Smooth muscle cell (in vitro differentiated cells): Measurements from ENCODE around the gene OR51E2. TPM values are rescaled to one million over a fixed set of nuclear protein-coding genes. Genes with fewer than 3 reads are reported as not detected.
"Not testable (repeated sequence)": the region's sequence is repeated elsewhere in the genome, so short reads cannot be mapped to it uniquely, and the experiment has no call there.

ENCODE experiments used
- DNase-seq: peaks from one replicate; lab custom pipeline; 2025; ENCODE audit not compliant: unreplicated experiment; lab: John Stamatoyannopoulos, UW
- H2AFZ ChIP-seq: fragments of 200-600 bp; sonication (generic); 2 replicates; pipeline ENCODE4 v1.6.0; 2016; ENCODE audit warnings: antibody characterized with exemption, low read depth, mild to moderate bottlenecking
- H3F3A ChIP-seq: fragments of 200-600 bp; sonication (generic); 2 replicates; pipeline ENCODE4 v1.6.0; 2017; ENCODE audit warnings: antibody characterized with exemption, low read depth
- H3K27ac ChIP-seq: fragments of 200-600 bp; sonication (generic); 2 replicates; pipeline ENCODE4 v1.5.1; 2016; ENCODE audit warnings: low read depth, mild to moderate bottlenecking
- H3K27me3 ChIP-seq: fragments of 200-600 bp; sonication (generic); 2 replicates; pipeline ENCODE4 v1.6.1; 2016; ENCODE audit warnings: low read depth, mild to moderate bottlenecking
- H3K36me3 ChIP-seq: fragments of 200-600 bp; sonication (generic); 2 replicates; pipeline ENCODE4 v1.5.1; 2016; ENCODE audit warnings: low read depth
- H3K4me1 ChIP-seq: fragments of 200-600 bp; sonication (generic); 2 replicates; pipeline ENCODE4 v1.5.1; 2016; ENCODE audit warnings: low read depth
- H3K4me2 ChIP-seq: fragments of 200-600 bp; sonication (generic); 2 replicates; pipeline ENCODE4 v1.6.0; 2016; ENCODE audit warnings: mild to moderate bottlenecking
- H3K4me3 ChIP-seq: fragments of 200-600 bp; sonication (generic); 2 replicates; pipeline ENCODE4 v1.5.1; 2016; ENCODE audit warnings: mild to moderate bottlenecking
- H3K79me2 ChIP-seq: fragments of 200-600 bp; sonication (generic); 2 replicates; pipeline ENCODE4 v1.6.0; 2016; ENCODE audit warnings: low read depth, mild to moderate bottlenecking
- H3K9ac ChIP-seq: fragments of 200-600 bp; sonication (generic); 2 replicates; pipeline ENCODE4 v1.6.0; 2016; ENCODE audit warnings: low read depth
- H3K9me3 ChIP-seq: fragments of 200-600 bp; sonication (generic); replicated peaks from 2 replicates; pipeline ENCODE4 v1.5.1; 2016; ENCODE audit warnings: low read depth
- H4K20me1 ChIP-seq: fragments of 200-600 bp; sonication (generic); 2 replicates; pipeline ENCODE4 v1.6.0; 2016; ENCODE audit warnings: low read depth
- WGBS: methylation state at CpG from one replicate; pipeline ENCODE4 v1.1.7; 2016; ENCODE audit warnings: low lambda C conversion rate; 5-methylcytosine and 5-hydroxymethylcytosine counted together
- polyA plus RNA-seq: library from polyadenylated mRNA; unstranded; fragments of >200 nt; fragmentation: Nextera tagmentation; extraction: Ambion mirVana; gene quantifications from 2 replicates; pipeline ENCODE4 v1.2.1, GENCODE V29; 2016
- total RNA-seq: library from RNA; depleted of rRNA; stranded (reverse); fragments of >200 nt; gene quantifications from 2 replicates; pipeline ENCODE4 v1.2.3, GENCODE V29; 2014
- TF ChIP-seq, protein P1 (sequence below): fragments of 200-600 bp; sonication (generic); IDR thresholded peaks from 2 replicates; pipeline ENCODE4 v1.5.1; 2017; ENCODE audit warnings: borderline replicate concordance, mild to moderate bottlenecking, antibody characterized with exemption; ENCODE audit not compliant: insufficient read depth, poor library complexity, severe bottlenecking

Gene OR51E2, protein sequence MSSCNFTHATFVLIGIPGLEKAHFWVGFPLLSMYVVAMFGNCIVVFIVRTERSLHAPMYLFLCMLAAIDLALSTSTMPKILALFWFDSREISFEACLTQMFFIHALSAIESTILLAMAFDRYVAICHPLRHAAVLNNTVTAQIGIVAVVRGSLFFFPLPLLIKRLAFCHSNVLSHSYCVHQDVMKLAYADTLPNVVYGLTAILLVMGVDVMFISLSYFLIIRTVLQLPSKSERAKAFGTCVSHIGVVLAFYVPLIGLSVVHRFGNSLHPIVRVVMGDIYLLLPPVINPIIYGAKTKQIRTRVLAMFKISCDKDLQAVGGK
- not detected in 2 replicates for total RNA-seq
- not detected in 2 replicates for polyA plus RNA-seq

DNA sequence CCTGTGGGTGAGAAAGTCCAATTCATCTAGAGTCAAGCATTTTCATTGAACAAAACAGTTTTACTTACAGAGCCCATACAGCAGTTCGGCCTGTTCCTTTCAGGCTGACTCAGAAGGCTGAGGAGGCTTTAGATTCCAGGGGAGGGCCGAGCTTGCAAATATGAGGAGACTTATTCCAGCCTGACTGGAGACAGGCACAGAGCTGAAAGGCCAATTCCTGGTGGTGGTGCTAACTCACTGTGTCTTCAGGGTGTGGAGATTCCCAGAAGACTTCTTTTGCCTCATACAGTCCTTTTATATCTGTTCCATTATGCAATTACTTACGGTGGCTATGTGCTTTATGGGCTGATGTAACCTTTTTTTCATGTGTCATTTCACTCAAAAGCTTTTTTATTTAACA, at the start of gene OR51E2:
OR51E2 (minus strand) TSS at position 269 of the 400 bp plus-strand sequence. CDS start 15,142 bp downstream, outside the sequence.
- 12% methylated on average over 3 of the region's 3 CpGs for WGBS

DNA sequence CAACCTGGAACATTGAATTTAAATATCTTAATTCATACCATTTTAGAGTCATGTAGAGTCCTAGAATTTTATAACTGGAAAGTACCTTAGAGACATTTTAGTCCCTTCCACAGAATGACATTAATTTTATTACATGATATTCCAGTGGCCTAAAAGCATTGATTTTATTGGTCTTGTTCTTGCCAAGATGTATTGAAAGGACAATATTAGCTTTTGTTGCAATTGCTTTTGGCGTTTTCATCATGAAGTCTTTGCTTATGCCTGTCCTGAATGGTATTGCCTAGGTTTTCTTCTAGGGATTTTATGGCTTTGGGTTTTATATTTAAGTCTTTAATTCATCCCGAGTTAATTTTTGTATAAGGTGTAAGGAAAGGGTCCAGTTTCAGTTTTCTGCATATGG, 43.1 kb upstream of the OR51E2 start:
- no peaks in the 10 kb centered on the region for H3K9me3 ChIP-seq
- no peak overlapping the region for H3K27ac ChIP-seq
- no peak overlapping the region for H3K9ac ChIP-seq
- 84% methylated on average over 2 of the region's 2 CpGs for WGBS
- TF ChIP-seq, protein P1, sequence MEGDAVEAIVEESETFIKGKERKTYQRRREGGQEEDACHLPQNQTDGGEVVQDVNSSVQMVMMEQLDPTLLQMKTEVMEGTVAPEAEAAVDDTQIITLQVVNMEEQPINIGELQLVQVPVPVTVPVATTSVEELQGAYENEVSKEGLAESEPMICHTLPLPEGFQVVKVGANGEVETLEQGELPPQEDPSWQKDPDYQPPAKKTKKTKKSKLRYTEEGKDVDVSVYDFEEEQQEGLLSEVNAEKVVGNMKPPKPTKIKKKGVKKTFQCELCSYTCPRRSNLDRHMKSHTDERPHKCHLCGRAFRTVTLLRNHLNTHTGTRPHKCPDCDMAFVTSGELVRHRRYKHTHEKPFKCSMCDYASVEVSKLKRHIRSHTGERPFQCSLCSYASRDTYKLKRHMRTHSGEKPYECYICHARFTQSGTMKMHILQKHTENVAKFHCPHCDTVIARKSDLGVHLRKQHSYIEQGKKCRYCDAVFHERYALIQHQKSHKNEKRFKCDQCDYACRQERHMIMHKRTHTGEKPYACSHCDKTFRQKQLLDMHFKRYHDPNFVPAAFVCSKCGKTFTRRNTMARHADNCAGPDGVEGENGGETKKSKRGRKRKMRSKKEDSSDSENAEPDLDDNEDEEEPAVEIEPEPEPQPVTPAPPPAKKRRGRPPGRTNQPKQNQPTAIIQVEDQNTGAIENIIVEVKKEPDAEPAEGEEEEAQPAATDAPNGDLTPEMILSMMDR = no peak
- no peaks in the 10 kb centered on the region for H4K20me1 ChIP-seq
- no peaks in the 10 kb centered on the region for H3F3A ChIP-seq
- no peak overlapping the region for H3K4me2 ChIP-seq
- no peaks in the 10 kb centered on the region for H3K36me3 ChIP-seq
- DNase-seq = no peak
- H3K79me2 ChIP-seq = no peaks in the 10 kb centered on the region
- H3K27me3 ChIP-seq = no peaks in the 10 kb centered on the region
- no peak overlapping the region for H2AFZ ChIP-seq
- no peak overlapping the region for H3K4me3 ChIP-seq
- H3K4me1 ChIP-seq = no peaks in the 10 kb centered on the region

More for the DNA sequence above, at the start of gene OR51E2:
- no peak within 1 kb of the TSS for H3K27ac ChIP-seq
- H3K36me3 ChIP-seq = no peaks in the 10 kb centered on the region
- H3K4me1 ChIP-seq = no peaks in the 10 kb centered on the region
- TF ChIP-seq, protein P1 = no peak
- H4K20me1 ChIP-seq = no peaks in the 10 kb centered on the region
- H3K4me2 ChIP-seq = no peak within 1 kb of the TSS
- no peaks in the 10 kb centered on the region for H3K79me2 ChIP-seq
- H3K9me3 ChIP-seq = no peaks in the 10 kb centered on the region
- H2AFZ ChIP-seq = no peak within 1 kb of the TSS
- DNase-seq = peak; percentile 15
- no peaks in the 10 kb centered on the region for H3F3A ChIP-seq
- H3K27me3 ChIP-seq = no peaks in the 10 kb centered on the region
- no peak within 1 kb of the TSS for H3K9ac ChIP-seq
- no peak within 1 kb of the TSS for H3K4me3 ChIP-seq

DNA sequence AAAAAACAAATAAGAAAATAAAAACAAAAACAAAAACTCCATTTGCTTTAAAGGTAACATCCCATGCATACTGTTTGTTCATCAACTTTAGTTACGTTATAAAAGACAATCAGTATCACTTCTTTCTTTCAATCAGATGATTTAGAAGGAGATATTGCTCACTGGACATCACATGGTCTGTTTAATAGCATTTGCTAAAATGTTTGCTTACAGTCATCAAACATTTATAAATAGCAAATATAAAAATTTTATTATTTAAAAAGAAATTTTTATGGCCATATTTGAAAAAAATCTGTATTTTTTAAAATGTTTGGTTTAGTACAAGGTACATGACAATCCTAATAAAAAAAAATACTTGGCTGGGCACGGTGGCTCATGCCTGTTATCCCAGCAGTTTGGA, 29.5 kb upstream of the OR51E2 start:
- H3K4me3 ChIP-seq = no peak overlapping the region

DNA sequence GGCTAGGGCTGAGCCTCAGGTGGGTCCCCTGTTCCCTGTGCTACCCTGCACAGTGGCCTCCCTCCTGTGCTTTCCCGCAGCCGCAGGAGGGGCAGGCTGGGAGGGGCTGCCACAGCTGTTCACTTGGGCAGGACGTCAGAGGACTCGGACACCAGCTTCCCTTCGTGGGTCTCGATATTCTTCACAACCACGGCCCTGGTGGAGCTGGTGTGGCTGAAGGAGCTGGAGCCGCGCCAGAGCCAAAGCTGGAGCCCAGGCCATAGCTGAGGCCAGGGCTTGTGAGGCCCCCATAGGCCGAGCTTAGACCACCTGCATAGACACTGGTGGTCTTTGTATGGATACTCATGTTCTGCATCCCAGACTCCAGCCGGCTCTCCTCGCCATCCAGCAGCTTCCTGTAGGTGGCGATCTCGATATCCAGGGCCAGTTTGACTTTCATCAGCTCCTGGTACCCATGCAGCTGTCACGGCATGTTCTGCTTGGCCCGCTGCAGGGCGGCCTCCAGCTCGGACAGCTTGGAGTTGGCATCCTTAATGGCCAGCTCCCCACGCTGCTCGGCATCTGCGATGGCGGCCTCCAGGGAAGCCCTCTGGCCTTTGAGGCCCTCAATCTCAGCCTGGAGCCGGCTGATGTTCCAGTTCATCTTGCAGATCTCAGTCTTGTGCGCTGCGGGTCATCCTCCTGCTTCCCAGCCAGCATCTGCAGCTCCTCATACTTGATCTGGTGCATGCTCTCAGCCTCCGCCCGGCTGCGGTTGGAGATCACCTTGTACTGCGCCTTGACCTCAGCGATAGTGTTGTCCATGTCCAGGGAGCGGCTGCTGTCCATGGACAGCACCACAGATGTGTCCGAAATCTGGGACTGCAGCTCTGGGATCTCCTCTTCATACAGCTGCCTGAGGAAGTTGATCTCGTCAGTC, 25.2 kb upstream of the OR51E2 start:
- H3F3A ChIP-seq, H3K79me2 ChIP-seq, H3K27ac ChIP-seq, H3K4me2 ChIP-seq, DNase-seq, H3K4me3 ChIP-seq, H3K27me3 ChIP-seq, H3K9ac ChIP-seq, H2AFZ ChIP-seq, H3K9me3 ChIP-seq, H3K36me3 ChIP-seq, H3K4me1 ChIP-seq, H4K20me1 ChIP-seq: not testable (repeated sequence)
- WGBS = 89% methylated on average over 33 of the region's 33 CpGs

More for the DNA sequence above, 29.5 kb upstream of the OR51E2 start:
- no peaks in the 10 kb centered on the region for H3K36me3 ChIP-seq
- no peak for DNase-seq
- no peaks in the 10 kb centered on the region for H3K79me2 ChIP-seq
- no peaks in the 10 kb centered on the region for H3K4me1 ChIP-seq
- no peaks in the 10 kb centered on the region for H4K20me1 ChIP-seq
- TF ChIP-seq, protein P1 = no peak
- H3K9me3 ChIP-seq = no peaks in the 10 kb centered on the region
- 85% methylated on average over 2 of the region's 2 CpGs for WGBS
- no peaks in the 10 kb centered on the region for H3K27me3 ChIP-seq
- H2AFZ ChIP-seq = no peak overlapping the region
- H3F3A ChIP-seq = no peaks in the 10 kb centered on the region
- no peak overlapping the region for H3K4me2 ChIP-seq
- H3K27ac ChIP-seq = no peak overlapping the region
- H3K9ac ChIP-seq = no peak overlapping the region
